OCI-LY7 (cell line): Measurements from ENCODE around the gene NCAM2.

Experiments used
- EZH2phosphoT487 ChIP-seq: fragments of 200-600 bp; sonication (generic); IDR thresholded peaks from 2 replicates; pipeline ENCODE4 v1.6.1; 2018; ENCODE audit warnings: low read depth, borderline replicate concordance, mild to moderate bottlenecking, mixed run types, antibody characterized with exemption, low read length, moderate library complexity, mixed read lengths
- TF ChIP-seq, protein P1 (sequence below): fragments of 200-600 bp; sonication (generic); conservative IDR thresholded peaks from 2 replicates; pipeline ENCODE4 v1.5.1; 2014; ENCODE audit warnings: mild to moderate bottlenecking, antibody characterized with exemption, low read length, moderate library complexity, mixed read lengths

DNA sequence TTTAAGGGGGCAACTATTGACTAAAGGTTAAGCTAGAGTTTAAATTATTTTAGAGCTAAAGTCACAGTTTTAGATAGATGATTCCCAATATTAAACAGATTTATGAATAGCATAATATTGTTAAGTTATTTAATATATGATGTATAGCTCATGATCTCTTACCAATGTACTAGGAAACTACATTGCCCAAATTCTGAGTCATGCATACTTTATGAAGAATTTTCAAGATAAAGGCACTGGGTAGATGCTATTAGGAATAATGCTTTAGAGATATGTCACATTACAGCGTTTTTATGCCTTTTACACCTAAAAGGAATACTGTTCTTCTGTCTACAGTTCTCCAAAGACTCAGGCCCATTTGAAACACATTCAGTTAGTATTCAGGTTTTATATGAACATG lies 215.1 kb downstream of the NCAM2 start:
- TF ChIP-seq, protein P1, sequence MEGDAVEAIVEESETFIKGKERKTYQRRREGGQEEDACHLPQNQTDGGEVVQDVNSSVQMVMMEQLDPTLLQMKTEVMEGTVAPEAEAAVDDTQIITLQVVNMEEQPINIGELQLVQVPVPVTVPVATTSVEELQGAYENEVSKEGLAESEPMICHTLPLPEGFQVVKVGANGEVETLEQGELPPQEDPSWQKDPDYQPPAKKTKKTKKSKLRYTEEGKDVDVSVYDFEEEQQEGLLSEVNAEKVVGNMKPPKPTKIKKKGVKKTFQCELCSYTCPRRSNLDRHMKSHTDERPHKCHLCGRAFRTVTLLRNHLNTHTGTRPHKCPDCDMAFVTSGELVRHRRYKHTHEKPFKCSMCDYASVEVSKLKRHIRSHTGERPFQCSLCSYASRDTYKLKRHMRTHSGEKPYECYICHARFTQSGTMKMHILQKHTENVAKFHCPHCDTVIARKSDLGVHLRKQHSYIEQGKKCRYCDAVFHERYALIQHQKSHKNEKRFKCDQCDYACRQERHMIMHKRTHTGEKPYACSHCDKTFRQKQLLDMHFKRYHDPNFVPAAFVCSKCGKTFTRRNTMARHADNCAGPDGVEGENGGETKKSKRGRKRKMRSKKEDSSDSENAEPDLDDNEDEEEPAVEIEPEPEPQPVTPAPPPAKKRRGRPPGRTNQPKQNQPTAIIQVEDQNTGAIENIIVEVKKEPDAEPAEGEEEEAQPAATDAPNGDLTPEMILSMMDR, result no peak
- no peak for TF ChIP-seq EZH2phosphoT487
